ENCODE measurements around the gene KIF25.

The KIF25 gene

DNA sequence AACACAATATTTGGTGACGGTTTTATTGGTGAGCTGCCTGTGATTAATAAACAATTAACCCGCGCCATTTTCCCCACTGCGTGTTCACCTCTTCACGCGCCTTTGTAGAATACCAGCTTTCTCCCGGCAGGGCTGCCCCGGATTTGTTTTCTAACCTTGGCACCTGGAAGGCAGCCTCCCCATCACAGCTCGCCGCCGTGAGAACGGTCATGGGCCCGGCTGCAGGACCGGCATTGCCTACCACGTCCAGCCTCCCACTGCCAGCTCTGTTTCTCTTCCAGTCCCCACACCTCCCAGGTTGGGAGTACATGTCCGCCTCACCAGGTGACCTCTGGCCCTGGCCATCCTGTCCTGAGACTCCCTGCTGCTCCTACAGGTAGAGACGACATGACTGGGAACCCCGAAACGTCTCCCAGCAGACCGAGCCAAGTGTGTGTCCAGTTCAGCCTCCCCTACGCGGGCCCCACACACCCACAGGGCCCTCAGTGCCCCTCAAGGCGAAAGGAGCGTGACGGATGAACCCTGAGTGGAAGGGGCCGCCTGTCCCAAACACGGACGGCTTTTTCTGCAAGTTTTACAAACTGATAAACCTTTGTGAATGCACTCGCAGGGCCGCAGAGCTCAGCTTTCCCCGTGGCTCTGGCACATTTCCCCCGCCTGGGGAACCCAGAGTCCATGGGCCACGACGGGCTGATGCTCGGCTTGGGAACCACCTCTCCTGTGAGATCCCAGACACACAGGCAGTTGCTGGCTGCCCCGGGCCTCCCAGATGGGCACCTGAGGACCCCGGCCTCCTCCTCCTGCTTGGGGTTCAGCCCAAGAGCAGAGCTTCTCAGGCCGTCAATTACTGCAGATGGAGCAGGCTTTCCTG, 55.9 kb downstream of the KIF25 start:
- no peak for DNase-seq

DNA sequence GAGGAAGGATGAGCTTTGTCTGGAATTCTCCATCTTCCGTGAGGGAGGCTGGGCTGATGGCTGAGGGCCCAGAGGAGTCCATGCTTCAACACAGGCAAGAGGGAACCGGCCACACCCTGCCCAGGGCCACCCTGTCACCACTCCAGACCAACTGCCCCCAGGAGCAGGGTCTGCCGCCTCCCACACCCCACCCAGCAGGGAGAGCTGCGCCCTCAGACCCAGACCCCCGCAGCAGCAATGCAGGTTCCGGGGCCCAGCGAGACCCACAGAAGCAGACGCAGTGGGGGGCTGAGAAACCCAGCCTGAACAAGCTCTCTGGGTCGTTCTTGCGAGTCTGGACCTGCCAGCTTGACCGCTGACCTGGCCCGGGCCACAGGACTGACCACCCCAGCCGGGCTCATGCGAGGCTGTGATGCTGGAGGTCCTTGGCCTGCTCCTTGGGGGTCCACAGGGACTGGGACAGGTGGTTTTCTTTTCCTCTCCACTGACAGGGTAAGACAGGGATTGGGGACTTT, 56.5 kb downstream of the KIF25 start:
- no peak for DNase-seq

DNA sequence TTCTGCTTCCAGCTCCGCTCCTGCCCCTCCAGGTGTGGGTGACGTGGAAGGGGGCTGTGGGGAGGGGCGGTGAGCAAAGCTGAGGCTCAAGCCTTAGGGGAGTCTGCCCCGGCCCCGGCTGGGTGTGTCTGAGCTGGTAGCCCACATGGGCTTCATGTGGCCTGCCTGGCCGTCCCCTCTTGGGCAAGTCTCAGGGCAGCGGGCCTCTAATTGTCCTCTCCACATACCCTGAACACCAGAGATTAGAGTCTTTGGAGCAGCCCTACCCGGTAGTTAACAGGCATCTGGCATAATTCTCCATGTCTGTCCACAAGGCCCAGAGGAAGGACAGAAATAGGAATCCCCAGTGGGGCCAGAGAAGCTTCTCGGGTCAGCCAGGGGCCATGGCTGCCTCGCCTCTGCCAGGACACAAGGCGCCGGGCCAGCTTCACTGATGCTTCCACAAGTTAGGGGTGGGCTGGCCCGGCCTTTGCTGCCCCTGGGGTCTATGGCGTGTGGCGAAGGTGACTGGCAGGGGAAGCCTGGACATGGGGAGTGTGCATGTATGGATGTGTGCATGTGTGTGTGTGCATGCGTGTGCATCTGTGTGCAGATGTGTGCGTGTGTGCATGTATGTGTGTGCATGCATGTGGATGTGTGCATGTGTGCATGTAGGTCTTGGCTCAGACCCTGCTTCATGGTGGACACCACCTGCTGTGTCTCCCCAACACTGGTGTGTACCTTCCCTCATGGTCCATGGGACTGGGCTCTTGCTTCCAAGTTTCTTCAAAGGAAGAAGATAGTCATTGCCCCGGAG, 57.5 kb downstream of the KIF25 start:
- no peak for DNase-seq

DNA sequence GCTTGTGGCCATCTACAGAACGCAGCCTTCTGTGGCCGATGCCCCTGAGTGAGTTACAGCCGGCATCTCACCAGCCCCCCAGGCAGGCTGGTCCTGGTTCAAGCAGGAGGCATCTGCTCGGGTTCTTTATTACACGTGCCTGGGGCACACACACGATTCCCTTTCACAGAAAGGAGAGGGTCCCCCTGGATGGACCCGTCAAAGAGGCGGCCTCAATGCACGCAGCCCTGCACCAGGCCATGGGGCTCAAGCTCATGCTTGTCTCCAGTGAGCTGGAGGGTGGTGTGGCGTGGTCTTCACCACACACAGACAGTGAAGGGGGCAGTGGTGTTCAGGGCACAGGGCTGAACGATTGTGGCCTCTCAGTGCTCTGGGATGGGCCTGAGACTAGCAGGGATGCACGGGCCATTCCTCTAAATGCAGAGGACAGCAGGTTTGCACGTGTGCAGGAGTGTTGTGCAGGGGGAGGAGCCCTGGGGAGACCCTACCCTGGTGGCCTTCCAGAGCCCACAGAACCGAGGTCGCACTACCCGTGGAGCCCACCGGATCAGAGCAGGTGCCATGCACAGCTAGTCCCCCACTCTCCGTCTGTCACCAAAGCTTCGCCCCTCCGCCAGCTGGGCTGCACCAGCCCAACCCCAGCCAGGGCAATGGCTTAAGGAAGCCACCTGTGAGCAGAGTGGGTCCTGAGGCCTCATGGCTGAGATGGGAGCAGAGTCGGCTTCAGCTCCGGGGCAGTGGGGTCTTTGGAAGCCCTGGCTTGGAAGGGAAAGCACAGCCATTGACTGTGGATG, 58.4 kb downstream of the KIF25 start:
- no peak for DNase-seq

DNA sequence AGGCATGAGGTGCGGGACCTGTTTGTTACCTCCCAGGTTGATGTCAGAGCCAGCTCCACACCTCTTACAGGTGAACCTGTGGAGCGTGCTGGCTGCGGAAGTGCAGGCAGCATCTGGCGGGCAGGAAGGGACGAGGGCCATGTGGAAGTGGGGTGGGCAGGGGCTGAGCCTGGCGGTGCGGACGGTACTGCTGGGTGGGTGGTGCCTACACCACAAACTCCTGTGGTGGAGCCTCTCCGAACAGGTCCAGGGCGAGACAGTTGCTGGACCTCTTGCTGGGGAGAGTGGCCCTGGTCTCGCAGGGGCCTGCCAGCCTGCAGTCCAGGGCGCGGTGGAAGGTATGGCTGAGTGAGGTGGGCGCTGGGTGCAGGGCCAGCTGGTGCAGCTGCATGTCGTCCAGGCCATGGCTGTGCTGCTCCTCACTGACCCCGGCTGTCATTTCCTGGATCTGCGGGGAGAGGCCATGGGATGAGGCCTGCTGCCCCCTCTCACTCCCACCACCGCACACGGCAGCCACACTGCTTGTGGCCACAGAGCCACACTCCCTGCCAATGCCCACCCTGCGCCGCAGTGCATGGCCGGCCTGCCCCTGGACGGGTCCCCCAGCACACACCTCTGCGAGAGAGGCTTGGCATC, 59.5 kb downstream of the KIF25 start:
- DNase-seq, result no peak

DNA sequence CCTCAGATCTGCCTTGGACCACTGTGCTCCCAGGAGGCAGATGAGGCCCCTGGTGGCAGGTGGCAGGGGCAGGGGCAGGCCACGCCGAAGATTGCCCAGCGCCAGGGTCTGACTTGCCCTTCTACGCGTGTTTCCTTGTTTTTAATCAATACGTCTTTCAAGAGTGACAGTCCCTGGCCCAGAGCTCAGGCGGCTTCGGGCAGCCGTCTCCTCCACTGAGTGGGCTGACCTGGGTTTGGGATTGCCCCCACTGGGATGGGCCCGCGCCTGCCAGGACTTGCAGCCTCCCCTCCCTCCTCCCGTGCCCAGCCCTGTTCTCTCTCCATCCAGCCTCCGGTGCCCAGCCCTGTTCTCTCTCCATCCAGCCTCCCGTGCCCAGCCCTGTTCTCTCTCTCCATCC, 60.4 kb downstream of the KIF25 start:
- no peak for DNase-seq

DNA sequence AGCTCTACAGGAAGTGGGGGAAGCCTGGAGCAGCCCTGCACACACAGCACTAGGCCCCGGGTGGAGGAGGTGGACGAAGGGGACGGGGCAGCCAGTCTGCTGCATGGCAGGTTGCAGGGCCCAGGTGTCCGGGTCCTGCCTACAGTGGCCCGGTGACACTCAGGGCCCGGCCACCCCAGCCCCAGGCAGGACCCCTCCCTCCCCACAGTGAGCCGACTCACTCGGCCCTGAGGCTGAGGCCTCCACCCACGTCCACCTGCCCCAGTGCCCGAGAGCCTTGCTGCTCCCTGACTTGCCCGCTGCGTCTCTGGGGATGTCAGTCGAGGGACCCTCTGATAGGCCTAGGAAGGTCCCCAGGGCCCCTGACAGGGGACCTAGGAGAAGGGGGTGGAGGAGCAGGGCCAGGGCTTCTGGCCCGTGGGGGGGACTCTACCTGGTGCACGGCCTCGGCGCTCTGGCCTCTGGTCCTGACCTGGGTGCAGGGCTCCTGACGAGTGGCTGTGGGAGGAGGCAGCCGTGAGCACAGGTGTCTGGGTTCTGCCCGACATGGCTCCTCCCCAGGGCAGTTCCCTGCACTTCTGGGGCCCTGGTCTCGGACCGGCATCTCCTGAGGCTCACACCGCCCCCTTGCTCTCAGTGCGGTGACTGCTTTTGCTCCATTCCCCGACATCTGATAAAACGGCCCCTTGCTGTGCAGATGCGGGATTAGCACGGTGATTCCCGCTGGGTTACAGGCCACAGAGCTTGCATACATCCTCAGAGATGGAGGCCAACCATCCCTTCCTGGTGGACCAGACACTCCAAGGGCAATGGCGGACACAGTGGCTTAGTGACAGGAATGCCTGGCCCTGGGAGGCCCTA, 61.5 kb downstream of the KIF25 start:
- DNase-seq, result no peak

DNA sequence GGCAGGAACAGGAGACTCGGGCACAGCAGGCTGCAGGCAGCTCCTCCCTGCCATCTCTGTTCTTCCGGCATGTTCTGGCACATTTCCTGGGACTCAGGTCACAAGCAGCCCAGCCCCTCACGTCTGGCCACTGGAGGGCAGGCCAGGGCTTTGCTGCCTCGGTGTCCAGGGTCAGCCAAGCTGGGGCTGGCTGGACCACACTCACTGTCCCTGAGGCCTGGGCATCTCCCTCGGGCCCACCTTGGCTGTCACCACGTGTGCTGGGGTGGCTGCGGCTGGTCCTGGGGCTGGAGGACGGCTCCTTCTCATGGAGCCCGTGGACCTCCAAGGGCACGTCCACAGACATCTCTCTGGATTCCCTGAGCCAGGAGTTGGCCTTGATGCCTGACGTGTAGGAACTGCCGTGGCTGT, 63.1 kb downstream of the KIF25 start:
- DNase-seq, result no peak

DNA sequence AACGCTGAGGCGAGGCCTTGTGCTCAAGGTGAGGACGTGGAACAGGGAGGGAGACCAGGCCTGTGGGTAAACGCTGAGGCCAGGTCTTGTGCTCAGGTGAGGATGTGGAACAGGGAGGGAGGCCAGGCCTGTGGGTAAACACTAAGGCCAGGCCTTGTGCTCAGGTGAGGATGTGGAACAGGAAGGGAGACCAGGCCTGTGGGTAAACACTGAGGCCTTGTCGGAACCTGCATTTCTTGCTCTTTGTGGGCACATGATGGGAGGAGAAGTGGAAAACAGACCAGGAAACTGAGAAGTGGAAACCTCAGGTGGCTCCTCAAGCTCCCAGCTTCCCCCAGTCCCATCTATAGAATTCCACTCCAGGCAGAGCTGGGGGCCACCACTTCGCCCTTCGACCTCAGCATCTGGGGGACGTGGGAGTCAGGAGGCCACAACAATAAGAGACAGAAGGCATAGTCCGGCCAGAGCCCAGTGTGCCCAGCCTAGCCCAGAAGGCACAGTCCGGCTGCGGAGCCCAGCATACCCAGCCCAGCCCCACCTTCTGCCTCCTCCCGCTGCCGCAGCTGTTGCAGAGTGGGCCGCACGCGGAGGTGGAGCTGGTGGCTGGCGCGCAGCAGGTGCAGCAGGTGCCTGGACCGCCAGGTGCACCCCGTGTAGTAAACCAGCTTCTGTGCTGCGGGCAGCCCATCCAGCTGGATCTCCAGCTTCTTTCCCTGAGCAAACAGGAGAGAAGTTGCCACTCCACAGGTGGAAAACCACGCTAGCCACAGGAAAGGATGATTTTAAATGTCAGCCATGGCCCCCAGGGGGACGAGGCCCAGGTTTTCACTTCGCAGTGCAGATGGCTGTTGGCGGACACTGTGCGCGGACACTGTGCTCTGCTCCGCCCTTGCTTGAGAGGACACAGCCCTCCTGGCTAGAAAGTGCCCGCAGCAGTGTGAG, 64.1 kb downstream of the KIF25 start:
- DNase-seq, result no peak

DNA sequence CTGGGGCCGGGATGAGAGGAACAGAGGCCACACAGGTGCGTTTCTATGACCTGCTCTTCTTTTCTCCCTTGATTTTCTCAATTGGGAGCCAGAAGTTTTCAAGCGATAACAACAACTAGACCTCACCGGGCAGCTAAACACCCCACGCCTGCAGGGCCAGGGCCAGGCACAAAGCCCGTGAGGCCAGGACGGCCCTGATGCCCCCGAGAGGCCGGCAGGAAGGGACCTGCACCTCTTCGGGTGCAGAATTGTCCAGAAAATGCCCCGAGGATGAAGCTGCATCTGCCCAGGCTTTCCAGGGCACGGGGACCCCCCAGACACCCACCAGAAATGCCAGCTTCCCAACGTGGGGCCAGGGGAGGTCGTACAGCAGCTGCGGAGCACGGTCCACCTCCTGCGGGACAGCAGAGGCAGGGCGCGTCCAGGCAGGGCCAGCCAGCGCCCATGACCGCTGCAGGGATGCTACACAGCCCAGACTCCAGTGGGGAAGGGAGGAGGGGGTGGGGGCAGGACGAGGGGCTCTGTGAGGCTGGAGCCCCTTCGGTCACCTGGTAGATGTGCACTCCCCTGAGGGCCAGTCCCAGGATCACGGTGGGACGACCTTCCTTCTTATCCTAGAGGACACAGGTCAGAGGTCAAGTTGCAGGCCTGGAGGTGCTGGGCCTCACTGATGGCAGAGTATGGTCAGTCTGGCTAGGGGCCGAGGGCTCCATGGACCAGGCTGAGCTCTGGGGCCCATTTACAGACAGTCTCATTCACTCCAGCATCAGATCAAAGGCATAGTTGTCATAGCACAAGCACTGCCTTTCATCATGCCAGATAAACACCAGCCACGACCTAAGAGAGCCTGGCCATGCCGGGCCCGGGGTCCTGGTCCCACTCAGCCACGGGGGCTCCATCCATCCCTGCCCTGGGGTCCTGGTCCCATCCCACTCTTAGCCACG, 65.1 kb downstream of the KIF25 start:
- no peak for DNase-seq

DNA sequence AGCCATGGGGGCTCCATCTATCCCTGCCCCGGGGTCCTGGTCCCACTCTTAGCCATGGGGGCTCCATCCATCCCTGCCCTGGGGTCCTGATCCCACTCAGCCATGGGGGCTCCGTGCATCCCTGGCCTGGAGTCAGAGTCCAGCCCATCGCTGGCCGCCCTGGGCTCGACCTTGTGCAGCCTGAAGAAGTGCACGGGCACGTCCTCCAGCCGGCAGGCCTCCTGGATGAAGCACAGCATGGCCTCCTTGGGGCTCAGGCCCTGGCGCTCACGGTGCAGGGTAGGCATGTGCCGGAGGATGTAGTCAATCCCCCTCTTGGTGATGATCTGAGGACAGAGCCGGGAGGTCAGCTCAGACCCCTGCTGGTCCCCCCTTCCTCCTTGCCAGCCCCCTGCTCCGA, 66.0 kb downstream of the KIF25 start:
- no peak for DNase-seq

DNA sequence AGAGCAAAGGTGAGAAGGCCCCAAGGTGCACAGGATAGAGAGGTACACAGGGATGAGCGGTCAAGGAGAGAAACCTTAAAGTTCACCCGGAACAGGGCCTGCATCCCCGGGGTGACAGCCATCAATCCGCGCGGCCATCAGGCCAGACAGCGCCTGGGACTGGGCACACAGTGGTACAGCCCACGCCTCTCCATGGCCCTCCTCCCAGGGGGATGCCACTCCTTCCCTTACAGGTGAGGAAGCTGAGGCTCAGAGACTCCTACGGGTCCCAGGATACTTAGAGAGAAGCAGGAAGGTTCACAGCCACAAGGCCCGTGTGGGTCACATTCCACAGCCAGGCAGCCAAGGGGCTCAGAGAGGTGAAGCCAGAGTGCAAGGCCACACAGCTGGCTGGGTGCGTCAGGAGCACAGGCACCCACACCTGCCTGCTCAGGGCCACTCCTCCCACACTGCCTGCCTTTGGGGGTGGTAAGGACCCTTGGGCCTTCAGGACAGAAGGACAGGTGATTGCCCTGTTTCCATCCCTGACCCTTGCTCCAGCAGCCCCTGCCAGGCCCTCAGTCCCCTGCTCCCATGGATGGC, 66.8 kb downstream of the KIF25 start:
- DNase-seq, result no peak

DNA sequence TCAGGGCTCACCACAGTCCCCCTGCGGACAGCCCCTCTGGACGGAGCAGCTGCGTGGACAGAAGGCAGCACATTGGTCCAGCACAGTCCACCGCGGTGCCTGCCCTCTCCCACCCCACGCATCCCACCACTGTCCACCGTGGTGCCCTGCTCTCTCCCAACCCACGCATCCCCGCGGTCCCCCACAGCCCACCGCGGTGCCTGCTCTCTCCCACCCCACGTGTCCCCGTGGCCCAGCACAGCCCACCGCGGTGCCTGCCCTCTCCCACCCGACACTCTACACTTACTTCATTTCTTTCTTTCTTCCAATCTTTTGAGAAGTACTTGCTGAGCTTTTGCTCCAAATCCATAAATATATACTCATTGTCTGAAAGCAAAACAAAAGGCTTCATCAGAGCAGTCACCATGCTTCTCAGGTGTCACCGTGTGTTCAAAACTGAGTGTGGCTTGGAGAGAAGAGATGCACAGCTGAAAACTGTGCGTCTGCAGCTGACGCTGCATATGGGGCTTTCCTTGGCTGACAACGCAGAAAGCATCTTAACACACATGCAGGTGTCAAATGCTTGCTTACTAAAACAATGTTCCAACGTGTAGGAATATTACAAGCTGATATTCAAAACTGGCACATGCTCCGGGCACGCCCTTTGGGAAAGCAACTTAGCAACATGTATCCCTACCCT, 69.7 kb downstream of the KIF25 start:
- no peak for DNase-seq

DNA sequence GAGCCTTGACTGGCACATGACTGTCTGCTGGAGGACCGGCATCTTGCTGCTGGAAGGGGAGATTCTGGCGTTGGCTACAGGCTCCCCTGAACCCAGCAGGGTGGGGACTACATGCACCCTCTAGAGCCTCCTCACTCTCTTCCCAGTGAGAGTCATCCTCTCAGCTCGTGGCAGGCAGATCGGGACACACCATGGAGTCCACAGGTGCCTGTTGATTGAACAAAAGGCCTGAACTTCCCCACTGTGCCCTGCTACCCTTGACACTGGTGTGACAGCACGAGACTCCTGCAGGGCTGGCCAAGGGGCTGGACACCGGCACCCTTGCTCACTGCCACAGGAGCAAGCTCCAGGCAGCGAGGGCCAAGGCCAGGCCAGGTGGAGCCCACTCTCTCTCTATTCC, 73.3 kb downstream of the KIF25 start:
- DNase-seq, result no peak

DNA sequence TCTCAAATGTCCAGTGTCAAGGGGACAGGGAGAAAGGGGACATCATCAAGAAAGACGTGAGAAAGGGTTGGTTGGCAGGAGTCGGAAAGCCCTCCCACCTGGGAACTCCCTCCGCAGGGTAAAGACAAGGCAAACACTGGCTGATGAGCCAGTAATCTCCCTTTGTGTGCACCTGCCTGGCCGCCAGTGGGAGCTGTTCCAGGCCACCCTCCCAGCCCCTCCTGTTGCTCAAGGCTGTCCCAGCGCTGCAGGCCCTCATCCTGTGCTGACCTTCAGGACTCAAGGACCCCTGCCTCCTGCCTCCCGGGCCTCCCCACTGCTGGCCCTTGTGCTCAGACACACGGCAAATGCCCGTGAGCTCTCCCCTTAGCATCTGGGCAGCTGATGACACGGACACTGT, 74.1 kb downstream of the KIF25 start:
- no peak for DNase-seq

DNA sequence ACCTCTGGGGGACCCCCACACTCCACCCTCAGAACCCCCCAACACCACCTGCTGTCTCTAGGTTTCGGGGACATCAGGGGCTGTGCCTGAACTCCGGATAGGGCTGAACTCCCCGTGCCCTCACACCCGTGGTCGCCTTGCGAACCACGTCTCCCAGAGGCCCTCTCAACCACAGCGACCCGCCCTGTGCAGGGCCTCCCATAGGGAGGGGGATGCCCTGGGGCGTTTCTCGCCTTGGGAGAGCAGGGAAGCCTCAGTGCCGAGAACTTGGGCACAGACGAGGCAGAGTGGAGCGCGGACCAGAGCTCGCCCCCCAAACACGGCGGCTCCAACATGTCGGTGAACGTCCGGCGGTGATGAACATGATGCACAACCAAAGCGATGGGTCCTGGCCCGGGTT, 74.8 kb downstream of the KIF25 start:
- no peak for DNase-seq

DNA sequence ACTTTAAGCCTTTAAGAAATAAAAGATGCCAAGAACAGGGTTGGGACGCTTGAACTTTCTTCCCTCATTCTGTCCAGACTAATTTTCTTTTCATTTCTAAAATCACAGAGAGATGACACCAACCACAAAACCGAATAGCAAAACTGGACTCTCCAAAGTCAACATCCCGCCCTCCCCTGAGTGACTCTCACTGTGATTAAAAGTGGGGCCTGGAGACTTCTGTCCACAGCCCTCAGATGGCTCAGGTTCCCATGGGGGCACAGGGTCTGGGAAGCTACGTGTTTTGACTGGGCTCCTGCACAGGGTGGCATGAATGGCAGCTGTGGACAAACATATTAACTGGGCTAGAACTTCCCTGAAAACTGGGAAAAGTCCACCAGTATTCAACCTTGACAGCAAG, 75.3 kb downstream of the KIF25 start:
- DNase-seq, result no peak
